GM19467 (cell line): Measurements from ENCODE around the gene TEX13A.

Experiments used
- ATAC-seq: cut with Tn5 transposase; IDR thresholded peaks from one replicate; pipeline ENCODE4 v1.9.1; 2021; ENCODE audit warnings: mild to moderate bottlenecking, moderate library complexity; ENCODE audit not compliant: unreplicated experiment

Gene TEX13A

GRCh38 chrX:105179644-105180043 is 40.9 kb downstream of the TEX13A start:
- no peak for ATAC-seq

- no peak for ATAC-seq
These were observed 47.4 kb downstream of the TEX13A start for GRCh38 chrX:105173071-105173470.
